ENCODE data around the gene GPN1.
"Not testable (repeated sequence)": the region's sequence is repeated elsewhere in the genome, so short reads cannot be mapped to it uniquely, and the experiment has no call there.

Gene GPN1

DNA sequence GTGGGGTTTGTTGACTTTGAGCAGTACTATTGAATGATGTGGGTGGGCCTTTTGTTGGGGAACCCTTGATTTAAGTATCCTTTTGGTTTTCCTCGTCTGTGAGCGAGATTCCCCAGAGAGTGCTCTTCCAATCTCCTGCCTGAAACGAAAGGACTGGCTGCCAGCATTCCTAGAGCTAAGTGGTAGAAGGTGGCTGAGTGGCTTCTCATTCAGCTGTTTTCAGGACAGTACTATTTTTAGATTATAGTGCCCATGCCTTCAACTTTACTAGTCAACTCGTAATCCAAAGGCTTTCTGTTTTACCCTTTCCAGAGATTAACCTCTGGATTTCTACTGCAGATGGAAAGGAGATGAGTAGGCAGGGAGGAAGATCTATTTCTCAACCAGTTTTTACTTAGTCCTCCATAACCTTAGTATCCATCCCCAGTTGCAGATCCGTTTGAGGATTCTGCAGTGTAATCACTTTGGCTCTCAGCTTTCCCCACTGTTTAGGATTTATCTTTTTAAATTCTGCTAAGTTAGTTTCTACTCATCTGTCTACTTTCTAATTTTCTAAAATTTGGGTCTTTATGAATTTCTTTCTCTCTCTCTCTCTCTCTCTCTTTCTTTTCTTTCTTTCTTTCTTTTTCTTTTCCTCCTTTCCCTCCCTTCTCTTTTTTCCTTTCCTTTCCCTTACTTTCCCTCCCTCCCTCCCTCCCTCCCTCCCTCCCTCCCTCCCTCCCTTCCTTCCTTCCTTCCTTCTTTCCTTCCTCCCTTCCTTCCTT, 44.1 kb downstream of the GPN1 start:
- DNase-seq (ENCODE audit: low read depth): no peak

DNA sequence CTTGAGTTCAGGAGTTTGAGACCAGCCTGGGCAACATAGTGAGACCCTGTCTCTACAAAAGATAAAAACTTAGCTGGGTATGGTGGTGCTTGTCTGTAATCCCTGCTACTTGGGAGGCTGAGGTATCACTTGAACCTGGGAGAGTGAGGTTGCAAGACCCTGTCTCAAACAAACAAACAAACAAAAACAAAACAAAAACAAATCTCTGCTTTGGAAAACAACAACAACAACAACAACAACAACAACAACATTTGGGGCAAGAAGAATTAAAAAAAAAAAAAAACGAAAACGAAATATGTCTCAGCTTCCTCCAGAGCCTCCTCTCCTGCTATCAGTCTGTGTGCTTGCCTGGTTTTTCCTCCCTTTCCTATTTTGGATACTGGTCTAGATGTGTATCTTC, 51.7 kb downstream of the GPN1 start:
- DNase-seq (ENCODE audit: low read depth): no peak

DNA sequence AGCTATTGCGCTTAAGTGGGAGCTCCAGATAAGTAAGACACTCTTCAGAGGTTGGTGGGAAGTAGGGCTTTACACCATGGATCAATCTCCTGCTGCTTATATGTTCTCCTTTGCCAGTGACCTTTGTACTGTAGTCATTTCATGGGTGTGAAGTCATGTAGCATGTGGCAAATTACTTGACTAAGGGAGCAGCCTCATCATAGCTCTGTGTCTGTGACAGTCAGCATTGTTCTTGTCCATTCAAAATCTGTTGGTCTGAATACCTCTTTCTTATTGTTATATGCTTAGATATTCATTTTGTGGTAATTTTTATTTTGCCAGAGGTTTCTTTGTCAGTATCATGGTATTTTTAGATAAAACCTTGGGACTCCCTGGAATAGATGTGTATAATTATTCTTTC, 53.0 kb downstream of the GPN1 start:
- DNase-seq (ENCODE audit: low read depth): no peak

DNA sequence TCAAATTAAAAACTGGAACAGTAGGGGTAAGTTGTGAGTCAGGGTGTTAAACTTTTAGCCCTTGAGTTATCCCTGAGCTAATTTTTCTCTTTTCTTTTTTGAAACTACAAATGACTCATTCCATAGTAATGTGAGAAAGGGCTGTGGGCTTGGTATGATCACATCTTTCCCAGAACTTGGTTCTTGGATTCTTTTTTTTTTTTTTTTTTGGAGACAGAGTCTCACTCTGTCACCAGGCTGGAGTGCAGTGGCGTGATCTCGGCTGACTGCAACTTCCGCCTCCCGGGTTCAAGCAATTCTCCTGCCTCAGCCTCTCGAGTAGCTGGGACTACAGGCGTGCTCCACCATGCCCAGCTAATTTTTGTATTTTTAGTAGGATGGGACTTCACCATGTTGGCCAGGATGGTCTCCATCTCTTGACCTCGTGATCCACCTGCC, 53.5 kb downstream of the GPN1 start:
- not testable (repeated sequence) for DNase-seq (ENCODE audit: low read depth)

DNA sequence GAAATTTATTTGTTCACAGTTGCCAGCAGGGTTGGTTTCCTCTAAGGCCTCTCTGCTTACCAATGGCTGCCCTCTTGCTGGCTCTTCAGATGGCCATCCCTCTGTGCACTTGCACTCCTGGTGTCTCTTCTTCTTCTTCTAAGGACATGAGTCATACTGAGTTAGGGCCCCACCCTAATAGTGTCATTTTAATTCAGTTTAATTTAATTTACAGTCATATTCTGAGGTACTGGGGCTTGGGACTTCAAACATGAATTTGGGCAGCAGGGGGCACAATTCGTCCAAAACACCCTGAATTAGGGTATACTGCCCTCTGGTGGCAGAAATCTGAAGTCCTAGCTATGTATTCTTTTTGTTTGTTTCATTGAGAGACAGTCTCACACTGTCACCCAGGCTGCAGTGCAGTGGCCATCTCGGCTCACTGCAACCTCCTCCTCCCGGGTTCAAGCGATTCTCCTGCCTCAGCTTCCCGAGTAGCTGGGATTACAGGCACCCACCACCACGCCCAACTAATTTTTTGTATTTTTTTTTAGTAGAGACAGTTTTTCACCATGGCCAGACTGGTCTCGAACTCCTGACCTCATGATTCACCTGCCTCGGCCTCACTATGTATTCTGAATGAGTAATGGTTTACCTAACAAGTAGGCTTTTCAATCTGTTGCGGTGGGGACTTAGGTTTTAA, 54.7 kb downstream of the GPN1 start:
- peak; percentile 87 for DNase-seq (ENCODE audit: low read depth)

DNA sequence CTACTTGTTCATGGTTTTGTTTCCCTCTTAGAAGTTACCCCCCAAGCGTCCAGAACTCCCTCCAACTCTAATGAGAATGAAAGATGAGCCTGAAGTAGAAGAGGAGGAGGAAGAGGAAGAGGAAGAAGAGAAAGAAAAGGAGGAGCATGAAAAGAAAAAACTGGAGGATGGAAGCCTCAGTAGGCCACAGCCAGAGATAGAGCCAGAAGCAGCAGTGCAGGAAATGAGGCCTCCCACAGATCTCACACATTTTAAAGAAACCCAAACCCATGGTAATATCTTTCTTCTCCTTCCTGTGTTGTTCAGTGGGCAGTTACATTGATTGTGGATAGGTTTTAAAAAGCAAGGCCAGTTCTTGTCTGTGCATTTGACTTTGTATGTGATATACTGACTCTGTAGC, 56.2 kb downstream of the GPN1 start:
- DNase-seq (ENCODE audit: low read depth): not testable (repeated sequence)

DNA sequence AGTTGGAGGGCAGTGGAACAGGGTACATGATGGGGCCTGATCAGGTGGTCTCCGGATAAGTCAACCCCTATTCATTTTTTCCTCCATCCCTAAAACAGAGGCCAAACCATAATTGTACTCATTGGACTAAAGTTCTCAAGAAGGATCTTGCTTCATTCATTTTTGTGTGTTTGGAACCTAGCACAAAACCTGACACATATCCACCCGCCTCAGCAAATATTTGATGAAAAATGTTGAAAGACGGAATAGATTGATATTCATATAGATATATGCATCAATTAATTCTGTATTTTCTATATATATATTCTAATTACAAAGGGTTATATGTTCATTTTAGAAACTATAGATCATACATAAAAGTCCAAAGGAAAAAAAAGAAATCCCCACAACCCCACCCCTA, 56.7 kb downstream of the GPN1 start:
- no peak for DNase-seq (ENCODE audit: low read depth)

DNA sequence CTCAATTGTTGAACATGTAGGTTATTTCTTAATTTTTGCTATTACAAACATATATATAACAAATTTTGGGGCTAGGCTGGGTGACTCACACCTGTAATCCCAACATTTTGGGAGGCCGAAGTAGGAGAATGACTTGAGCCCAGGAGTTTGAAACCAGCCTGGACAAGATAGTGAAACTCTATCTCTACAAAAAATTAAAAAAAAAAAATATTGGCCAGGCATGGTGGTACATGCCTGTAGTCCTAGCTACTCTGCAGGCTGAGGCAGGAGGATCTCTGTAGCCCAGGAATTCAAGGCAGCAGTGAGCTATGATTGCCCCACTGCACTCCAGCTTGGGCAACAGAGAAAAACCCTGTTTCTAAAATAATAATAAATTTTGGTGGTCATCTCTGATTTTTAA, 58.4 kb downstream of the GPN1 start:
- DNase-seq (ENCODE audit: low read depth): no peak

DNA sequence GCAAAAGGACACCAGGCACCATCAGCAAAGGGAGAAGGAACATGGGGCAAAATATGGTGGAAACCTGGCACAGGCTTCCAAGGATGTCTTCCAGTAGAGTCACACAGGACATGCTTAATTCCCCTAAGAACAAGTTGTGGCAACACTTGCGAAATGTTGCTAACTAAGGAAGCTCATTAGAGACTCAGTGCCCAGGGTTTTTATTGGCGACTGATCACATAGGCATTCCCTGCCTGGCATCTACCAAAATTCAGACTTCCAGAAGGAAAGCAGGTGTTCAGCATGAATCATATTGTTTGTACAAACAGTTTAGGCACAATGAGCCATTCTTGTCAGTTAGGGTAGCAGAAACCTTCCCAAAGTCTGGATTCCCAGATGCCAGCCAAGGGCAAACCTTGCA, 60.6 kb downstream of the GPN1 start:
- DNase-seq (ENCODE audit: low read depth): no peak

DNA sequence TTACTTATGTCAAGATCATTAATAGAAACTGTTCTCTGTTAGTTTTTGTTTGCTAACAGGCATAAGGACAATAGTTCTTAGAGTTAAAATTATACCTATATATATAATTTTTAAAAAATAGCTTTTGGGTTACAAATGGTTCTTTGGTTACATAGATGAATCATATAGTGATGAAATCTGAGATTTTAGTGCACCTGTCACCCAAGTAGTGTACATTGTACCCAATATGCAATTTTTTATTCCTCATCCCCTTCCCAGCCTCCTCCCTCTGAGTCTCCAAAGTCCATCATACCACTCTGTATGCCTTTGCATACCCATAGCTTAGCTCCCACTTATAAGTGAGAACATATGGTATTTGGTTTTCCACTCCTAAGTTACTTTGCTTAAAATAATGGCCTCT, 61.2 kb downstream of the GPN1 start:
- no peak for DNase-seq (ENCODE audit: low read depth)

DNA sequence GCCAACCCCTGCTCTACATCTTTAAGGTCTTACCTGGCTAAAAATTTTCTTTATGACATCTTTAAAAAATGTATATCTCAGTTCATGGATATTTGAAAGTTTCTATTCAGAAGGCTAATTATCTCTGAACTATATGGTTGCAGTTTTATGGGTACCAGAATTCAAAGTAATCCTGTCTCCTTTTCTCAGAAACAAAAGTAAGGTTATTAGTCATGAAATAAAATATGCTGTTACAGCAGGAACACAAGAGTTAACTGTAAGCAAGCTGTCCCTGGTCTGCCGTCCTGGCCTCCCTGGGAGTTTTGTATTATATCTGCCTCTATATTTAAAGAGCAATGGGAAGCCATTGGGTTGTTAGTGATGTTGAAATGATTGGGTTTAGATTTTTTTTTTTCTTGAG, 68.8 kb downstream of the GPN1 start:
- no peak for DNase-seq (ENCODE audit: low read depth)
